ENCODE data around the gene RFFL. TPM values are rescaled to one million over a fixed set of nuclear protein-coding genes. Genes with fewer than 3 reads are reported as not detected.

Gene RFFL
- total RNA-seq, 1 experiment from 2014 or later = 40.3 TPM

- H3K4me2 ChIP-seq (ENCODE audit: low read length) = peak overlapping the region; percentile 89
- no peak overlapping the region; a peak in 1 of 4 replicates for H3K4me3 ChIP-seq (replicated peaks in 1 of 2; ENCODE audit: low read depth in 1 of 2, low read length in 2 of 2)
- RAD21 ChIA-PET (ENCODE audit: low non-redundant PET in 1 of 2, low total read pairs in 2 of 2, uncharacterized antibody in 2 of 2, unreplicated experiment in 2 of 2) = no interaction called here
These were observed 22.7 kb upstream of the RFFL start for GRCh38 chr17:35086164-35086563.

GRCh38 chr17:35084987-35085386 is 21.5 kb upstream of the RFFL start:
- RAD21 ChIA-PET (ENCODE audit: low non-redundant PET in 1 of 2, low total read pairs in 2 of 2, uncharacterized antibody in 2 of 2, unreplicated experiment in 2 of 2) = no interaction called here
- TF ChIP-seq CBX3 (IDR thresholded peaks at IDR 0.05; ENCODE audit: low read depth) (peak; percentile 37; the same call in 1 of the 2 replicates), JUND (IDR thresholded peaks at IDR 0.05) (peak; percentile 85), SP1 (IDR thresholded peaks at IDR 0.05; ENCODE audit: low read depth) (peak; percentile 77), ZNF274 (IDR thresholded peaks at IDR 0.05; ENCODE audit: low read depth, low read length) (no peak), FOSL1 (IDR thresholded peaks at IDR 0.05; ENCODE audit: low read depth) (peak; percentile 93), POLR2AphosphoS5 (IDR thresholded peaks at IDR 0.05; ENCODE audit: low read depth, low read length) (peak; percentile 42; the same call in 1 of the 2 replicates), EGR1 (IDR thresholded peaks at IDR 0.05; ENCODE audit: low read depth) (no peak), ATF3 (IDR thresholded peaks at IDR 0.05) (no peak), CEBPB (IDR thresholded peaks at IDR 0.05; ENCODE audit: low read depth) (peak; percentile 59; the same call in 1 of the 2 replicates), SRF (IDR thresholded peaks at IDR 0.05; ENCODE audit: low read depth) (peak; percentile 69; the same call in 1 of the 2 replicates)
- Histone ChIP-seq H2AFZ (ENCODE audit: low read depth, low read length, poor library complexity, severe bottlenecking) (no peak overlapping the region), H3K4me3 (replicated peaks in 1 of 2; ENCODE audit: low read depth in 1 of 2, low read length in 2 of 2) (peak overlapping the region in 1 of 2 experiments; percentile 23; a peak in 2 of 4 replicates), H3K9me3 (ENCODE audit: control insufficient read depth in 1 of 2, insufficient read depth in 1 of 2, low read depth in 1 of 2, low read length in 2 of 2) (no peaks in the 10 kb centered on the region), H3K27ac (ENCODE audit: low read depth, low read length) (peak overlapping the region; percentile 89), H3K36me3 (ENCODE audit: control insufficient read depth in 1 of 2, insufficient read depth in 2 of 2, low read length in 2 of 2) (no peaks in the 10 kb centered on the region), H3K4me1 (ENCODE audit: control insufficient read depth in 1 of 2, insufficient read depth in 2 of 2, low read length in 2 of 2) (peaks cover 70 to 89% of the 10 kb centered on the region in 2 experiments), H4K20me1 (ENCODE audit: insufficient read depth) (no peaks in the 10 kb centered on the region), H3K9ac (ENCODE audit: low read length) (peak overlapping the region; percentile 85), H3K4me2 (ENCODE audit: low read length) (peak overlapping the region; percentile 89), H3K27me3 (ENCODE audit: insufficient read depth, low read length) (no peaks in the 10 kb centered on the region), H3K9me2 (ENCODE audit: insufficient read depth) (no peaks in the 10 kb centered on the region), H3K79me2 (ENCODE audit: insufficient read depth, low read length) (peaks cover 70% of the 10 kb centered on the region)
- CTCF ChIA-PET = interaction anchor here (1.5 kb wide), 1 partner anchor 10 kb away, joined by 4 read pairs; no protein-coding TSS in a partner anchor
- peak; percentile 29 for ATAC-seq
- intact Hi-C loops (cut with micrococcal nuclease) = no loop called here
- peak; percentile 81 for DNase-seq (ENCODE audit: low read depth, low spot score)
- POLR2A ChIA-PET = interaction anchor here (0.8 kb wide), 1 partner anchor 21 kb away, joined by 4 read pairs; the partner anchor contains the start of gene RFFL
- no TSS peak for BruUV-seq (replicated peaks)

More at GRCh38 chr17:35086164-35086563, 22.7 kb upstream of the RFFL start:
- Histone ChIP-seq H3K4me1 (ENCODE audit: control insufficient read depth in 1 of 2, insufficient read depth in 2 of 2, low read length in 2 of 2) (peaks cover 64 to 83% of the 10 kb centered on the region in 2 experiments), H3K27ac (ENCODE audit: low read depth, low read length) (peak overlapping the region; percentile 89; the same call in 1 of the 2 replicates), H3K9ac (ENCODE audit: low read length) (peak overlapping the region; percentile 85), H3K27me3 (ENCODE audit: insufficient read depth, low read length) (no peaks in the 10 kb centered on the region), H3K9me2 (ENCODE audit: insufficient read depth) (no peaks in the 10 kb centered on the region), H2AFZ (ENCODE audit: low read depth, low read length, poor library complexity, severe bottlenecking) (no peak overlapping the region), H4K20me1 (ENCODE audit: insufficient read depth) (no peaks in the 10 kb centered on the region), H3K79me2 (ENCODE audit: insufficient read depth, low read length) (peaks cover 58% of the 10 kb centered on the region), H3K36me3 (ENCODE audit: control insufficient read depth in 1 of 2, insufficient read depth in 2 of 2, low read length in 2 of 2) (no peaks in the 10 kb centered on the region), H3K9me3 (ENCODE audit: control insufficient read depth in 1 of 2, insufficient read depth in 1 of 2, low read depth in 1 of 2, low read length in 2 of 2) (no peaks in the 10 kb centered on the region)
- no TSS peak for BruUV-seq (replicated peaks)
- CTCF ChIA-PET = interaction anchor here (1.5 kb wide), 1 partner anchor 8 kb away, joined by 4 read pairs; no protein-coding TSS in a partner anchor
- POLR2A ChIA-PET = no interaction called here
- intact Hi-C loops (cut with micrococcal nuclease) = no loop called here
- TF ChIP-seq MAX (IDR thresholded peaks at IDR 0.05) = no peak
- no peak for ATAC-seq
- DNase-seq (ENCODE audit: low read depth, low spot score) = no peak

Measured in HCT116 (cell line).